GM13976 (cell line): ENCODE measurements around the gene COMMD7.

Experiments used
- DNase-seq: peaks from one replicate; pipeline ENCODE4 v3.0.0; 2012; ENCODE audit warnings: low spot score
- in situ Hi-C: fragments of 300-500 bp; cut with MboI; formaldehyde crosslinking; loops from one replicate; pipeline ENCODE4 v1.12.0; 2022; ENCODE audit warnings: low sequenced_read_pairs, mixed read lengths, inconsistent platforms; ENCODE audit not compliant: unreplicated experiment
- TF ChIP-seq, protein P1 (sequence below): IDR thresholded peaks from 2 replicates; pipeline ENCODE4 v1.5.1; 2012; ENCODE audit warnings: borderline replicate concordance, mild to moderate bottlenecking; ENCODE audit not compliant: insufficient read depth; ENCODE audit errors: extremely low read depth, missing control alignments, control extremely low read depth

The COMMD7 gene

DNA sequence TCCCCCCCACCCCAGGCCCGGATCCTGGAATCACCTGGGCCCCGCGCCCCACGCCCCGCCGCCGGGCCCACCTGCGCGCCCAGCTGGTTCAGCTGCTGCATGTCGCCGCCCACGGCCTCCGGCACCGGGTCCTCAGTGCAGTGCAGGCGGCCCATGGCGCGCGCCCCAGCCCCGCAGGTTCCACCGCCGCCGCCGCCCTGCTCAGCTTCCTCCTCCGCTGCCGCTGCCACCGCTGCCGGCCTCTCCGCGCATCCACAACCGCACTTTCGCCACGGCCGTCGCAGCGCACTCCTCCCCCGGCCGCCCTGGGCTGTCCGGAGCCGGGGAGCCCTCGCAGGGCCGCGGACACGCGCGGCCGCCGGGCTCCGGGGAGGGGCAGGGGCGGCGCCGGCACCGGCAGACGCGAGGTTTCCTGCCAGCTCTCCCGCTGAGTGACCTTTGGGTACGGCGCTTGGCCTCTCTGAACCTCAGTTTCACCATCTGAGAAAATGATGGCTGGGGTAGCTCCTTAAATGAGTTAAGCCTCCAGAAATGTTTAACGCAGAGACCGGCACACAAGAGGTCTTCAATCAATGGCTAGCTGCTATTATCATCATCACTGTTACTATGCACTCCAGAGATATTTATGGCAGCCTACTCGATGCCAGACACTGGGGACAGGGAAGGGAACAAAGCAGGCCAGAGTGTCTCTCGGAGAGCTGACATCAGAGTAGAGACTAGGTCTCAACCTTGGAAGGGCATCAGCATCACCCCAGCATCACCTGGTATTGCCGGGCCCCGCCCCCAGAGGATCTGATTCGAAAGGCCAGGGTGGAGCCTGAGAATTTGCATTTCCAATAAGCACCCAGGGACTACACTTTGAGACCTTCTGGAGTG lies at the start of gene COMMD7:
Gene COMMD7, minus strand, starts transcription at position 231 of the 876 bp plus-strand sequence. Its CDS starts 76 bp downstream, at position 155.
- in situ Hi-C loops: no loop called here
- TF ChIP-seq, protein P1, sequence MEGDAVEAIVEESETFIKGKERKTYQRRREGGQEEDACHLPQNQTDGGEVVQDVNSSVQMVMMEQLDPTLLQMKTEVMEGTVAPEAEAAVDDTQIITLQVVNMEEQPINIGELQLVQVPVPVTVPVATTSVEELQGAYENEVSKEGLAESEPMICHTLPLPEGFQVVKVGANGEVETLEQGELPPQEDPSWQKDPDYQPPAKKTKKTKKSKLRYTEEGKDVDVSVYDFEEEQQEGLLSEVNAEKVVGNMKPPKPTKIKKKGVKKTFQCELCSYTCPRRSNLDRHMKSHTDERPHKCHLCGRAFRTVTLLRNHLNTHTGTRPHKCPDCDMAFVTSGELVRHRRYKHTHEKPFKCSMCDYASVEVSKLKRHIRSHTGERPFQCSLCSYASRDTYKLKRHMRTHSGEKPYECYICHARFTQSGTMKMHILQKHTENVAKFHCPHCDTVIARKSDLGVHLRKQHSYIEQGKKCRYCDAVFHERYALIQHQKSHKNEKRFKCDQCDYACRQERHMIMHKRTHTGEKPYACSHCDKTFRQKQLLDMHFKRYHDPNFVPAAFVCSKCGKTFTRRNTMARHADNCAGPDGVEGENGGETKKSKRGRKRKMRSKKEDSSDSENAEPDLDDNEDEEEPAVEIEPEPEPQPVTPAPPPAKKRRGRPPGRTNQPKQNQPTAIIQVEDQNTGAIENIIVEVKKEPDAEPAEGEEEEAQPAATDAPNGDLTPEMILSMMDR: no peak
- peak; percentile 74 for DNase-seq

DNA sequence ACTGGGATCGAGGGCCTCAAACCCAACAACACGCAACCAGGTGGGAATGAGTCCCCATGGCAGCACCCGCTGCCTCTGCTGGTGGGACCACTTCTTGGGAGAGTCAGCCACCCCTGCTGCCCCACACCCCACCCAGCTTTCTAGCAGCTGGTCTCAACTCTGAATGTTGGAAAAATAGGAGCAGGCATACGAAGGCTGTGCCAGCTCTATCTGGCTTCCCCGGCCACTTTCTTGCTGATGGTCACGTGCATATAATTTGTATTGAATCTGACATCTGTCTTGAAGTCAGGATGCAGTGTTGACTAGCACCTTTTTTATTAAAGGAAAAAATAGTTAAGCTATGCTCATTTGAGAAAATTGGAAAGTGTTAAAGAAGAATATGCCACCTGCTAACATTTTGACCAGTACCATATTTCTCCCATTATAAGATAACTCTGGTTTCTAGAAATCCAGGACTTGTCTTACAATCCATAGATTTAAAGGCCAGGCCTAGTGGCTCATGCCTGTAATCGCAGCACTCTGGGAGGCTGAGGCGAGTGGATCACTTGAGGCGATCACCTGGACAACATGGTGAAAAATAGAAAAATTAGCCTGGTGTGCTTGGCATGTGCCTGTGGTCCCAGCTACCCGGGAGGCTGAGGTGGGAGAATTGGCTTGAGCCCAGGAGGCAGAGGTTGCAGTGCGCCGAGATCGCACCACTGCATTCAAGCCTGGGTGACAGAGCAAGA lies 49.6 kb upstream of the COMMD7 start:
- in situ Hi-C loops: no loop called here
- TF ChIP-seq, protein P1: no peak
- no peak for DNase-seq

DNA sequence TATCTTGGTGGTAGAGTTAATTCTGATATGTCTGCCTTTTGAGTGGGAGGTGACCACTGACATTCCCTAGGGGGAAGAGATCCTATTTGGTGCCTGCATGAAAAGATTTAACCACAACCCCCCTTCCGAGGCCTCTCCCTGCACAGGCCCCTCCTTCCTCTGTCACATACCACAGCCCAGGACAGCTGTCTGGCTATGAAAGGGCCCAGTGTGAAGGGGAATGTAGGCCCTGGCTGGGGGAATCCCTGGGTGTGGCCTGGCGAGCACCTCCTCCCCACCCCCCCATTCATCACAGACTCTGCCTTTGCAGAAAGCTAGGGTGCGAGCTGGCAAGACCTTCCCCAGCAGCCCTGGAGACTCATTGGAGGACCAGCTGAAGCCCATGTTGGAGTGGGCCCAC lies 49.0 kb upstream of the COMMD7 start:
- DNase-seq: peak; percentile 86
- in situ Hi-C loops: no loop called here
- TF ChIP-seq, protein P1: no peak

DNA sequence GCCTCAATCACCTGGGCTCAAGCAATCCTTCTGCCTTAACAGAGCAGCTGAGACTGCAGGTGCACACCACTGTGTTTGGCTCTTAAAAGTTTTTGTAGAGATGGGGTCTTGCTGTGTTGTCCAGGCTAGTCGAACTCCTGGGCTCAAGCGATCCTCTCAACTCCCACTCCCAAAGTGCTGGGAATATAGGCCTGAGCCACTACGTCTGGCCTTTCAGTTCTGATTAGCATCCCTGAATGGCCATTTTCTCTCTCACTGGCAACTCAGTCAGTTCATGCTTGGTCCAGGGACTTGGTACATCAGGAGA lies 47.4 kb upstream of the COMMD7 start:
- in situ Hi-C loops: no loop called here
- TF ChIP-seq, protein P1: no peak

DNA sequence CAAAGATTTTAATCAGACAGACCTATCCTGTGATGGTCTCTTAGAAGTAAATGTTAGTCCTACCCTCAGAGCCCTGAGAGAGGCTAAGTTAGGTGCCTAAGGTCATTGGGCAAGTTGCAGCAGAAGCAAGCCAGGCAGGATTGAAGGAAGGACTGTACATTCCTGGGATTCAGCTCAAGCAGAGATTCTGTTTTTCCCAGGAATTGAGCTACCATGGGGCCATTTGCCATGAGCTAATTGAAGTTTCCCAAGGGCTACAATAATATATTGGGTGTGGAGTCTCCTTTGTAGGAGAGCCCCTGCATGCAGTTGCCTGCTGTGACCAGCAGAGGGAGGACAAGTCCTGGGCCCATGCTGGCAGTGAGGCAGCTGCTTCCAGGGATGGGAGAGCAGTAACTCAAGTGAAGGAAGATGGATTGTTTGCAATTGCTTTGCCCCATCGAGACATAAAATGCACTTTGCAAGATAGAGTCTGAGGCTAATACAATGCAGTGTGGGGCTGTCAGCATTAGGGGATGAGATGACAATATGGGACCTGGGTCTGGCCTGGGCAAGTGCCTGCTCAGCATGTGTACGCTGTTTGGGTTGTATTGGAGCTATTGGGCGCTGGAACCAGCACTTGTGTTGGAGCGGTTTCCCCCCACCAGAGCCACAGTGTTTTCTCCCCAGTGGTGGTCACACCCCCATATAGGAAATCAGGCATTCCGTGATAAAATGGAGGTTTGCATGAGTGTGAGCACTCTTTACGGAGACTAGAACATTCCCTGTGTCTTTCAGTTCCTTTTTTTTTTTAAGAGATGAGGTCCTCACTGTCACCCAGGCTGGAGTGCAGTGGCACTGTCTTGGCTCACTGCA lies 46.9 kb upstream of the COMMD7 start:
- in situ Hi-C loops: loop anchor here (10.0 kb wide), 1 partner anchor 115 kb away; the partner anchor contains the start of gene C20orf203
- peak; percentile 88 for DNase-seq
- TF ChIP-seq, protein P1: peak; percentile 97

More for the DNA sequence above, 47.4 kb upstream of the COMMD7 start:
- DNase-seq: no peak

DNA sequence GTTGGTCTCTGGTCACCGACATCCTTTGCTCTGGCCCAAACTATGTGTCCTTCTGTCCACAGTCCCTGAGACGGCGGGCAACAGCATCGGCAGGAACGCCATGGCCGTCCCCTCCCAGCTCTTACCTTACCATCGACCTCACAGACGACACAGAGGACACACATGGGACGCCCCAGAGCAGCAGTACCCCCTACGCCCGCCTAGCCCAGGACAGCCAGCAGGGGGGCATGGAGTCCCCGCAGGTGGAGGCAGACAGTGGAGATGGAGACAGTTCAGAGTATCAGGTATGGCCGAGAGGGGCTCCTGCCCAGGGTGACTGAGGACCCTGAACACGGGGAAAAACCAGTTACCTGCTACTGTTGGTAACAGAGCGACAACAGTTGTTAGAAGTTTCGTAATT lies 43.9 kb upstream of the COMMD7 start:
- in situ Hi-C loops: loop anchor here (10.0 kb wide), 1 partner anchor 112 kb away; the partner anchor contains the start of gene C20orf203
- DNase-seq: no peak
- TF ChIP-seq, protein P1: no peak
